CD4-positive, alpha-beta T cell (primary cell): Measurements from ENCODE around the gene RUFY3. TPM values are rescaled to one million over a fixed set of nuclear protein-coding genes. Genes with fewer than 3 reads are reported as not detected.

Experiments used
- ATAC-seq: fragments of 200-7000 bp; cut with Tn5 transposase; one replicate; pipeline ENCODE4 v1.10.0; 2022; ENCODE audit warnings: mild to moderate bottlenecking; ENCODE audit not compliant: poor library complexity
- CTCF ChIA-PET: fragments of 350-600 bp; sonication (Branson Sonifier 250); formaldehyde crosslinking; loops from one replicate; lab custom pipeline; 2021; ENCODE audit warnings: antibody characterized with exemption, inconsistent platforms; lab: Charles Lee
- POLR2A ChIA-PET: fragments of 350-600 bp; sonication (Branson Sonifier 250); formaldehyde crosslinking; loops from one replicate; lab custom pipeline; 2021; ENCODE audit warnings: antibody characterized with exemption, inconsistent platforms; lab: Charles Lee
- DNase-seq, 14 experiments: peaks; one replicate each; pipeline ENCODE4 v3.0.0-alpha.2; 2013 to 2020; ENCODE audit warnings: mixed read lengths in 2 of 14
- H3K27ac ChIP-seq, 2 donors: one replicate each; pipeline versions ENCODE4 v1.5.1 to v1.7.0; 2013; ENCODE audit warnings: low read length in 2 of 2, low read depth in 1 of 2, mild to moderate bottlenecking in 1 of 2
- H3K27me3 ChIP-seq, 2 experiments: 1 replicate in 1 of 2; 2 replicates in 1 of 2; pipeline versions ENCODE4 v1.6.1 to v1.7.0; 2013; ENCODE audit warnings: low read length in 2 of 2, control low read depth in 1 of 2, mild to moderate bottlenecking in 1 of 2, moderate library complexity in 1 of 2; ENCODE audit not compliant: insufficient read depth in 2 of 2, control insufficient read depth in 1 of 2
- H3K36me3 ChIP-seq: one replicate; pipeline ENCODE4 v1.6.1; 2013; ENCODE audit warnings: low read length, control low read depth; ENCODE audit not compliant: insufficient read depth
- H3K4me1 ChIP-seq: one replicate; pipeline ENCODE4 v1.6.1; 2013; ENCODE audit warnings: low read length, control low read depth; ENCODE audit not compliant: insufficient read depth
- H3K4me3 ChIP-seq: one replicate; pipeline ENCODE4 v1.5.1; 2013; ENCODE audit warnings: mild to moderate bottlenecking, low read length, moderate library complexity
- H3K9me3 ChIP-seq, 2 experiments: 1 replicate in 1 of 2; 2 replicates in 1 of 2; pipeline versions ENCODE4 v1.6.1 to v1.7.0; 2013; ENCODE audit warnings: low read length in 2 of 2, mild to moderate bottlenecking in 2 of 2, control low read depth in 1 of 2, moderate library complexity in 1 of 2; ENCODE audit not compliant: control insufficient read depth in 1 of 2, insufficient read depth in 1 of 2
- H3K27ac Mint-ChIP-seq: one replicate; pipeline ENCODE4 v1.8.0; 2020; ENCODE audit warnings: mixed read lengths
- H3K27me3 Mint-ChIP-seq: one replicate; pipeline ENCODE4 v1.8.0; 2021; ENCODE audit warnings: mixed read lengths
- H3K36me3 Mint-ChIP-seq: one replicate; pipeline ENCODE4 v1.8.0; 2021; ENCODE audit warnings: low read depth, mixed read lengths
- H3K4me1 Mint-ChIP-seq: one replicate; pipeline ENCODE4 v1.8.0; 2021; ENCODE audit warnings: low read depth, mixed read lengths
- H3K4me3 Mint-ChIP-seq: one replicate; pipeline ENCODE4 v1.8.0; 2020; ENCODE audit warnings: mild to moderate bottlenecking, mixed read lengths
- H3K9me3 Mint-ChIP-seq: one replicate; pipeline ENCODE4 v1.8.0; 2020; ENCODE audit warnings: mixed read lengths
- CTCF ChIP-seq: fragments of 200-600 bp; IDR thresholded peaks from one replicate; pipeline ENCODE4 v1.8.0; 2022; ENCODE audit warnings: antibody characterized with exemption, mild to moderate bottlenecking
- intact Hi-C, 2 experiments: fragments of 100-400 bp; cut with DNase I in 1 of 2; cut with micrococcal nuclease in 1 of 2; formaldehyde crosslinking; loops; one replicate each; pipeline versions ENCODE4 v1.15.1 to v1.9.0; 2023 to 2025; cut with DNase I, micrococcal nuclease
- polyA plus RNA-seq, 2 donors: library from polyadenylated mRNA; unstranded; fragments of 120-200 nt; gene quantifications; one replicate each; pipeline ENCODE4 v1.2.1, GENCODE V29; 2013
- total RNA-seq, 174 experiments: library from RNA in 2 of 174; stranded (reverse) in 2 of 174; gene quantifications; one replicate each; pipeline ENCODE4 v1.2.3 and lab custom pipeline; 2021 to 2026

Gene RUFY3
- 10 to 100 TPM; 18.0 to 18.1 TPM for total RNA-seq
- 24.1 TPM for polyA plus RNA-seq (2013, experiment 1 of 2)
- 26.3 TPM for polyA plus RNA-seq (2013, experiment 2 of 2)
- 9.9 to 60.2 (median 34.6) reads per million in 172 experiments for total RNA-seq (lab: John Stamatoyannopoulos, UW)

GRCh38 chr4:70721747-70722146 is at the start of gene RUFY3:
TSS of gene RUFY3 (plus strand) at chr4:70721964. CDS start at chr4:70722574, 610 bp downstream.
- intact Hi-C loops = no loop called here
- Mint-ChIP-seq H3K4me3 (peak within 1 kb of the TSS; percentile 26), H3K27ac (peak within 1 kb of the TSS; percentile 27), H3K27me3 (no peaks in the 10 kb centered on the region), H3K4me1 (peaks cover 22% of the 10 kb centered on the region), H3K9me3 (no peaks in the 10 kb centered on the region), H3K36me3 (no peaks in the 10 kb centered on the region)
- no peaks in the 10 kb centered on the region for H3K9me3 ChIP-seq
- H3K4me3 ChIP-seq = no peak within 1 kb of the TSS
- no peak for DNase-seq
- POLR2A ChIA-PET = interaction anchor here (1.7 to 4.7 kb wide), 5 partner anchors 9 to 30 kb away, joined by 4 to 28 read pairs (median 9); no protein-coding TSS in a partner anchor
- TF ChIP-seq CTCF = no peak
- CTCF ChIA-PET = interaction anchor here (1.1 to 3.3 kb wide), 4 partner anchors 10 to 20 kb away, joined by 3 to 9 read pairs (median 3); no protein-coding TSS in a partner anchor
- H3K4me1 ChIP-seq = peaks cover 11% of the 10 kb centered on the region
- no peaks in the 10 kb centered on the region for H3K36me3 ChIP-seq
- ATAC-seq = no peak
- no peaks in the 10 kb centered on the region for H3K27me3 ChIP-seq
- peak within 1 kb of the TSS in 1 of 2 donors; percentile 26 for H3K27ac ChIP-seq

GRCh38 chr4:70674191-70674590 is 47.6 kb upstream of the RUFY3 start:
- Mint-ChIP-seq H3K9me3 (no peaks in the 10 kb centered on the region), H3K4me3 (no peak overlapping the region), H3K36me3 (no peaks in the 10 kb centered on the region), H3K27ac (no peak overlapping the region), H3K27me3 (peaks cover 8% of the 10 kb centered on the region), H3K4me1 (peaks cover 5% of the 10 kb centered on the region)
- ATAC-seq (no peak), DNase-seq (no peak)
- no peaks in the 10 kb centered on the region for H3K9me3 ChIP-seq
- H3K27me3 ChIP-seq = peaks cover 0 to 2% of the 10 kb centered on the region in 2 experiments
- H3K36me3 ChIP-seq = no peaks in the 10 kb centered on the region
- H3K4me1 ChIP-seq = peaks cover 7% of the 10 kb centered on the region
- no peak overlapping the region for H3K4me3 ChIP-seq
- intact Hi-C loops = no loop called here
- ChIA-PET CTCF (no interaction called here), POLR2A (no interaction called here)
- no peak for TF ChIP-seq CTCF
- H3K27ac ChIP-seq = no peak overlapping the region

- TF ChIP-seq CTCF = no peak
- no peaks in the 10 kb centered on the region for H3K36me3 Mint-ChIP-seq
- H3K27me3 Mint-ChIP-seq = peaks cover 8% of the 10 kb centered on the region
- ATAC-seq (no peak), DNase-seq (no peak)
- Histone ChIP-seq H3K4me3 (no peak overlapping the region), H3K9me3 (no peaks in the 10 kb centered on the region), H3K27ac (no peak overlapping the region), H3K36me3 (no peaks in the 10 kb centered on the region), H3K4me1 (peaks cover 7% of the 10 kb centered on the region), H3K27me3 (peaks cover 0 to 2% of the 10 kb centered on the region in 2 experiments)
- H3K9me3 Mint-ChIP-seq = no peaks in the 10 kb centered on the region
- peaks cover 5% of the 10 kb centered on the region for H3K4me1 Mint-ChIP-seq
- H3K4me3 Mint-ChIP-seq = no peak overlapping the region
- intact Hi-C loops = no loop called here
- ChIA-PET CTCF (no interaction called here), POLR2A (no interaction called here)
- H3K27ac Mint-ChIP-seq = no peak overlapping the region
Measured at GRCh38 chr4:70674731-70675130, 47.0 kb upstream of the RUFY3 start.
